GM19397 (cell line): ENCODE results near the gene SLCO2A1.

Experiments
- ATAC-seq: cut with Tn5 transposase; IDR thresholded peaks from one replicate; pipeline ENCODE4 v1.9.1; 2021; ENCODE audit warnings: mild to moderate bottlenecking, moderate library complexity; ENCODE audit not compliant: unreplicated experiment

Gene SLCO2A1

DNA sequence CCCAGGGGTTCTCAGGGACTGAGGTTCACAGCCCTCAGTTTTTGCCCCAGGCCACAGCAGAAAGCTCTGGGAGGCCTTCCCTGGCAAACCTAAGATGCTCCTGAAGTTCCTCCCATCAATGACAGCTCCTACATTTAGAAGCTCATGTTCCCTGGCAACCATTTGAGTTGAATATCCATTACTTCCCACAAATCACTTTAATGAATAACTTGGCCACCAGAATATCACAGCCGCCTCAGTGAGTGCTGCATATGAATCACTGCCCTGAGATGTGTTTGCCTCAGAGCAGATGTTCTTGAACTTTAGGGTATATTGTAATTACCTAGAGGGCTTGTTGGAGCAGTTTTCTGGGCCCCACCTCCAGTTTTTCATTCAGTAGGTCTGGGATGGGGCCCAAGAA lies 27.4 kb downstream of the SLCO2A1 start:
- no peak for ATAC-seq

DNA sequence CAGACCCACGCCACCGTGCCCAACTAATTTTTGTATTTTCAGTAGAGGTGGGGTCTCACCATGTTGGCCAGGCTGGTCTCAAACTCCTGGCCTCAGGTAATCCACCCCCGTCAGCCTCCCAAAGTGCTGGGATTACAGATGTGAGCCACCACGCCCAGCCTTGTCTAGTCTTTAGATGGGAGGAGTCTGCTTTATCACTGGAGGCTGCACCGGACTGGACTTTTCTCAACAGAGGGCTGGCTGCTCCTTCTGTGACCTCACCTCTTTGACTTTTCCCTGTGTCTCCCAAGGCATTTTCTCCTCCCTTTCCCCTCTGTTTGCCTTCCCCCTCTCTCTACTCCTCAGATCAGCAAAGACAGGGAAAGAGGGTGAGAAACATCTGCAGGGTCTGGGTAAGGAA lies 28.5 kb downstream of the SLCO2A1 start:
- ATAC-seq: no peak

DNA sequence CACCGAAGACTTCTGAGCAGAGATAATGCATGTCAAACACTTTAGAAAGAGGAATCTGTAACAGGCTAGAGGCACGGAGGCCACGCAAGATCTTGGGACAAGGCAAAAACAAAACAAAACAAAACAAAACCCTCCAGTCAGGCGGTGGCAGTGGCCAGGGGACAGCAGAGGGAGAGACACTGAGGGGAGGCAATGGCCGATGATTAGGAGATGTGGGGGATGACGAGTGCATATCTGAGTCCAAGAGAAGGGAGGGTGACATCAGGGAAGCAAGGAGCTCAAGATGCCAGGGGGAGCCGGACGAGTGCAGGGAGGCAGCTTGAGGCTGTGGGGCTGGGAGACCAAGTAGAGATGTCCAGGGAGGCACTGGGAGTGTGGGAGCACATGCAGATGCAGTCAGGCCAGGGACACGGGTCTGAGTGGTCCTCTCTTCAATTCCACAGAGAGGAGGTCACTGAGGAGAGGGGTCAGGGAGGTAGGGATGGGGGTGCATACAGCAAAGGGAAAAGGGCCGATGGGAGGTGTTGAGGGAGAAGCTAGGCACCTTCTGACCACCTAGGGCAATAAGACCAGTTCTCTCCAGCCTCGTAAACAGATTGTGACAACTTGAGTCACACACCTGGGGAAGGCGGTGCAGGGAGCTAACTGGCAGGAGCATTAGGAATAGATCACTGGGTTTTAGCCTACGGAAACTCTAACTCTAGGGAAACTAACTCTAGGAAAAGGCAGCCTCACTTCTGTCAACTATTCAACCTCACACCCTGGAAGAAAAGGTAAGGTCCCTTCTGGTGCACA lies 29.6 kb downstream of the SLCO2A1 start:
- no peak for ATAC-seq

DNA sequence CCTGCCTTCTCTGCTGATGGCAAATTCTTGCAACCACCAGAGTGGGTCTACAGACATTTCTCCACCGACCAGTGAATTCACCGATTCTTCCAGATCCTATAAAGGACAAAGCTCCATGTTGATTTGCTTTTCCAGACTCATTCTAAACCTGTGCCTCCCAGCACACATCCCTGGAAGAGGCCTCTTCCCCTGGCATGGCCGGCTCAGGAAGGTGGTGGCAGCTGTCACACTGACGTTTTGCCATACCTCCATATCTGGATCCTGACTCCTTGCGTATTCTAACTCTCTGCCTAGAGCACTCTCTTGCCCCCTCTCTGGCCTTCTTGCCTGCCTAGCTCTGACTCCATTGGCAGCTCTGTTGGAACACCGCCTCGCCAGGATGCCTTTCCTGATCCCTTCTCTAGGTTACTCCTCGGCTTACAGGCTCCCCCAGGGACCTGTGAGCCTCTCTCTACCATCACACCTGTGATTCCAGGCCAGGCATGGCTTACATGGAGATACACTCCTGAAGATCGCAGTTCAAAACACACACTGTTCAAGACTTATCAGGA lies 31.0 kb downstream of the SLCO2A1 start:
- ATAC-seq: no peak

DNA sequence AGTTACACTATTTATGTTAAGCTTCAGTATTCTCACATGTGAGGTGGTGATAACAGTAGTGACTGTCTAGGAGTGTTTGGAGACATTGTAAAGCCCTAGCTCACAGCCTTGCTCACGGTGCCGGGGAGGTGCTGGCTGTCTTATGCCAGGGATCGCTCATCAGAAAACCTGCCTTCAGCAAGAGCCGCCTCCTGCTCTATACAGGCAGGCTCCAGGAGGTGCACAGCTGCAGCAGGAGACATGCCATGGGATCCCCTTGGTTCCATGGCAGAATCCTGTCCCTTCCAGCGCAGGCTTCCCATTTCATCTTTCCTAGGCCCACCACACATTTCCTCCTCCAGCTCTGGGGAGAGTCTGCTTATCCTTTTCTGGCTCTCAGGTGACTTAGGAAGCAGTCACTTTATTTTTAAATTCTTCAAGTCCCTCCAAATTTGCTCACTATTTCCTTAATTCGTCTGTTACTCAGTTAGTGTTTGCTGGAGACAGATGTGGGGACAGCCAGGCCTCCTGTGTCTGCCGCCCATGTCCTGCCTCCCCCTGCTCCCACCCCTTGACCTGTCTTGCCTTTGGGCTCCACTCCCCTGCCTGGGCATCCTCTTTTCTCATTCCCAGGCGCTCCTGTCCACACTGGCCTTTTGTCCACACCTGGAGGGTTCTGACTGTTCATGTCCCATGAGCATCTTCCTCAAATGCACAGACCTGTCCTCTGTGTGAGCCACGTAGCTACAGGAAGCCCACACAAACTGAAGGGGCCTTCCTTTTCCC lies 31.7 kb downstream of the SLCO2A1 start:
- no peak for ATAC-seq

DNA sequence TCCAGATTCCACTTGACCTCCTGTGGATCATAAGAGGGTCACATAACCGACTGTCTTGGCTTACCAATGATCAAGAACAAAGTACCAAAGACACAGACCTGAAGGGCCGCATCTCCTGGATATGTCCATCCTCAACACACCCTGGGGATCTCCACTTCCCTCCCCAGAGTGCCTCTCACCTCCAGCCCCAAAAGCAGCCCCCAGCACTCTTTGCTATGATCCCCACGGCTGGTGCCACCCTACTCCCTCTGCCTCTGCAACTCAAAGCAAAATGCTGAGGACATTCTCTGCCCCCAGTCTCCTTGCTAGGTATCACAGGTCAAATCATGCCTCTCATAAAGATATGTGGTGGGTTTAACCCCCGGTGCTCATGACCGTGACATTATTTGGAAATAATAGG lies 32.7 kb downstream of the SLCO2A1 start:
- no peak for ATAC-seq

DNA sequence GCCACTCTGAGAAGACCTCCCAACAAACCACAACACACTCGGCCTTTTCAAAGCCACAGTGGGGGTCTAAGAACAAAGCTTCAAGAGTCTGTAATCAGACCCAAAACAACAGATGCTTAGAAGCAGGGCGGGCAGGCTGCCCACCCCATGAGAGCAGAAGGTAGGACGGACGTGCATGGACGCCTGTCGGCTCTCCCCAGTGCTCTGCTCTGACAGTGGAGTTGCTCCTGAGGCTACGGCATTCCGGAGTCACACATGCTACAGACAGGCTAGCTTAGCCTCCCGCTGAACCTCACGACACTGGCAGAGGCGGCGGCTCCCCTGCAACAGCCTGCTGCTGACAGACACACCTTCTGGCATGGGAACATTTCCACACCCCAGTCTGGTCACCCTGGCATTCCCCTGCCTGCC lies 33.5 kb downstream of the SLCO2A1 start:
- ATAC-seq: no peak

DNA sequence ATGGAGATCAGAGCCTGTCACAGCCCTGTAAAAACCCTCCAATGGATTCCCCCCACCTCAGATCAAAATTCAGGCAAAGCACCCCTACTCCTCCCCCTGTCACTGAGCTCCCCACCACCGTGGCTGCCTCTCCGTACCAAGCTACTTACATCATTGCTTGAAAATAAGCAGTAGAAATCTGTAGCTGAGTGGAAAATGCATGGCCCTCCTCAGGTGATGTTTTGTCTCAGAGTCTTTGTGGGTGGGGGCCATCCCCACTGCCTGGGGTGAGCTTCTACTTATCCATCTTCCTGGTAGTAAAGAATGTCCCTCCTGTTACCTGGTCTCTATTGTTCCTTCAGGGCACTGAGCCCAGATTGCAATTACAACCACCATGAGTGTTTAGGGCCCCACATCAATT lies 34.5 kb downstream of the SLCO2A1 start:
- ATAC-seq: no peak

DNA sequence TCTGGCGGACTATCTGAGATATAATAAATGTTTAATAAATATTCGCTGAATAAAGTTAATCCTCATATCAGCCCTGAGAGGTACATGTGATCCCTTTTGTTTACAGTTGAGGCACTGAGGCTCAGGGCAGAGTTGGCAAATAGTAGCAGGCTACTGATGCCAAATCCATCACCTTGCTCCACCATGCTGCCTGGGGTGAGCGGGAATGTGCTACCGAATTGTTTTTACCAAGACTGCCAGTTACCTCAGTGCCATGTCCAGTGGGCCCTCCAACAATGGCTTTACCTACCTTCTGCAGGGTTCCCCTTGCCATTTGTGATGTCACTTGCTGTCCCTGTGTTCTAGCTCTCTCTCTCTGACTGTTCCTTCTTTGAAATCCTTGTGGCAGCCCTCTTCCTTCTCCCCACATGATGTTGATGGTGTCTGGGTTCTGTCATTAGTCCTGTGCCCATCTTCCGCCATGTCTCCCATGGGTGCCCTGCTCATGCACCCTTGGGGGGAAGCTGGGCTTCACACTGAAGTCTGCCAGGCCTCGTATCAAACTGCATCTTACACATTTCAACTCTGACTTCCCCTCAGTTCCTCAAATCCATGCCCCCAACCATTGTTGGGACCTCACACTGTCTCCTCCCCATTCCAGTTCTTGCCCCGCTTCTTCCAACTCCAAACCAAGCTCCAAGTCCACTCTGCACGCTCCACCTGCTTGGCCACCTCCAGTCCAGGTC lies 35.4 kb downstream of the SLCO2A1 start:
- ATAC-seq: no peak

DNA sequence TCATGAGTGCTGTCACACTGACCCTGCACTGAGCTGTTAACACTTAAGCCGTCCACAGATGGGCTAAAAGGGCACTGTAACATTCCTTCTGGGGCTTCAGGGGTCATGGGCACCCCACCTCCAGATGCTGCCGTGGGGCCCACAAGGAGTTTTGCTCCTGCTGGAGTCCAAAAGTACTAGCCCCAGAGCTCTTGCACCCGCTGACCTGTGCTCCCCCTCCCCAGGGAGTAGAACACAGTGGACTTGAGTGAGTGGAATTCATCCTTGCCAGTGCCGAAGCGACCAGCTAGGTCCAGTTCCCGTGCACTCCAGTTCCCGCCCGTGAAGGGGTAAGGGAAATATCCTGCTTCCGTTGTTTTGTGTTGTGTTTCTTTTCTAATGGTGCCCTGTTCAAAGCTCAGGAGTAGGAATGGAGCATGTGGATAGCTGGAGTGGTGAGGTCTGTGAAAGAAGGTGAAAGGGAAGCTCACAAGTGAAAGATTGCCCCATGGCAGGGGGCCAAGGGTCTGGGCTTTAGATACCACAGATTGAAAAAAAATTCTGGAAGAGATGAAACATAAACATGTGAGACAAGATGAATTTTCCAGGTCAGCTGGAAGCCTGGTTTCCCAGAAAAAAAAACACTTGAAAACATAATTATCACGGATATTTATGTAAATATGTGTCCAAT lies 36.6 kb downstream of the SLCO2A1 start:
- ATAC-seq: no peak

DNA sequence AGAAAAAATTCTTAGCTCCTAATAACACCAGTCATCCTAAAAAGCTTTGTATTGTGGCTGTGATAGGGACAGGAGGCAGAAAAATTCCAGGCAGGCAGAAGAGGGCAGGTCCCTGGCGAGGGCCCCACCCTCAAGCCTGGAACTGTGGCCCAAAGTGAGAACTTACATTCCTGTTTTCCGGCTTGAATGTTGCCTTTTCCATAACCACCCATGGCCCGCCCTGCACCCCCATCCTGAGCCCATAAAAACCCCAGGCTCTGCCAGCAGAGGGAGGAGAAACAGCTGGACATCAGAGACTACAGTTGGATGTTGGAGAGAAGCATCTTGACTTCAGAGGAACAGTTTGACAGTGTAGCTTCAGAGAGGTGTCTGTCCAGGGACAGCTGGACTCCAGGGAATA lies 37.3 kb downstream of the SLCO2A1 start:
- ATAC-seq: no peak

DNA sequence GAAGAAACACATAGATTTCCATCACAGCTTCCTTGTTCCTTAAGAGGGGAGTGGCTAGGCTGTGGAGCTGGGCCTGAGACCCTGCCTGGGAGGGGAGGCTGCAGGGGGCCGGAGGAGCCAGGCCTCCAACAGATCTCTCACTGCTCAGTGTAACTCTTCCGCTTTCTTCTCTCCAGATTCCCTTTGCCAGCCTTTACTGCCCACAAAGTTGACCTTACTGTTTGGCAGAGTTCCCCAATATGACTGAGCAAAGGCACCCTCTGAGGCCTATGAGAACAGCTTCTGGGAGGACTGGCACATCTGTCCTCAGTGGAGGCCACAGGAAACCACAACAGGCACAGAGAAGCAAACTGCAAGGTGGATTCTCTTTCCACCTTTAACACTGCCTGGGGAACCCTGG lies 38.1 kb downstream of the SLCO2A1 start:
- no peak for ATAC-seq

DNA sequence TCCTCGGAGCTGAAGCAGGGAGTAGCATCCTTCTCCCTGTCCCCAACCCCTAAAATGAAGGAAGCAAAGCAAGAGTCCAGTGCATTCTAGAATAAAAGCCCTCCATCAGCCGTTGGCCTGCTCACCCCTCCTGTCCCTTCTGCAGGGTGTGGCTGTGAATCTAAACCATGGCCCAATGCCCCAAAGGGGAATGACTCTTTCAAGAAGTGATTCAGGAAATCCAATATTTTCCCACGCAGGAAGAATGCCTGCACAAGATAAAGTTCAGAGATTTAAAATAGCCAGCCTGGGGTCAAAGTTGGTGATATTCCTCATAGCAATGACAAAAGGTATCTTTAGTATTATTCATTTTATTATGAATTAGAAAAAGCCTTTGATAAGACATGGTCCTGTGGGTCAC lies 38.5 kb downstream of the SLCO2A1 start:
- no peak for ATAC-seq

DNA sequence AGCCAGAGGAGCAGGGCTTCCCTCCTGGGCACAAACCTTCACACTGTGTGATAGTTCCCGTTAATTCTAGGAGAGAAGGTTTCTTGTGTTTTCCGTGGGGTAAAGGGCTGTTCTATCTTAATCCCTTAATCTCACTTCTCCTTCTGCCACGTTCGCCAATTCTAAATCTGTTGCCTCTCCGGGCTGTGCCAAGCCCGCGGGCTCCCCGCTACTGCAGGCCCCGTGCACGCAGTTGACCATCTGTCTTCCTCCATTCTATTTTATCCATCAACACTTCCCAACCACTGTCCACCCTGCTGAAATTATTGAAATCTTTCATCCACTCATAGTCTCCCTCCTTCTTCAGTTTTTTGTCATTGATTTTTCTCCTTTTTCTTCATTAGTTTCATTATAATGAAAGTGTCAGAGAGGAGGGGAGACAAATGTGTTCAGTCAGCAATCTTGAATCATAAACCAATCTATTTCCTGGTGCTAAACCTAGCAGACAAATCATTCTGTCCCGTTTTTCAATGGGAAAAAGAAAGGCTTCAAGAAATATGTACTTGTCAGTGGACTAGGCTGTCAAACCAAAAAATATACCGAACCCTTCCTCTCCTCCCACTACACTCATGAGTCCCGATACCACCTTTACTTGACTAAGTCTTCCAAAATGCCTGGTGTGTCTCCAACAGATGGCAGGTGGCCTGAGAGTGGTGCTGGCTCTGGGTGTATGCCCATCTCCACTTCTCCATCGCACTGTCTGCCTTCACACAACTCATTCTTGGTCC lies 39.6 kb downstream of the SLCO2A1 start:
- no peak for ATAC-seq

DNA sequence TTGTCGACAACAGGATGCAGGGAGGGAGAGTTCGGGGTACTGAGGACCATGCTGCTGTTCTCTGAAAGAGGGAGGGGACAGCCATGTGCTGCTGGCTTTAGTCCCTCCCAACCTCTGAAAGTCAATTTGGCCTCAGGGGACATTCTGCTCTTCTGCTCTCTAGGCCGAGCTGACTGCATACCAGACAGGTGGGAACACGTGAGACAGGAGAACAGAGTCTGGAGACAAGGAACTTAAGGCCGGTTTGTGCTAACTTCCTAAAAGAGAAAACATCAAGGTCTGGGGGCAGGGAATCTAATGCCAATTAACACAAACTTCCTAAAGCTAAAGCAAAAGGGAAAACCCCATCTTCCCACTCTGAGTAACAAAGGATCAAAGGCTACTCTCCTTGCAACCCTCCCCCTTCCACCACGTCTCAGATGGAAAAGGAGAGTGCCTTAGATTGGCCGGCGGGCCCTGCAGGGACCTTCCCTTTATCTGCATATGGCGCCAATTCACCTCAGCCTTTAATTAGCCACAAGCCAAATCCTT lies 41.0 kb downstream of the SLCO2A1 start:
- no peak for ATAC-seq

DNA sequence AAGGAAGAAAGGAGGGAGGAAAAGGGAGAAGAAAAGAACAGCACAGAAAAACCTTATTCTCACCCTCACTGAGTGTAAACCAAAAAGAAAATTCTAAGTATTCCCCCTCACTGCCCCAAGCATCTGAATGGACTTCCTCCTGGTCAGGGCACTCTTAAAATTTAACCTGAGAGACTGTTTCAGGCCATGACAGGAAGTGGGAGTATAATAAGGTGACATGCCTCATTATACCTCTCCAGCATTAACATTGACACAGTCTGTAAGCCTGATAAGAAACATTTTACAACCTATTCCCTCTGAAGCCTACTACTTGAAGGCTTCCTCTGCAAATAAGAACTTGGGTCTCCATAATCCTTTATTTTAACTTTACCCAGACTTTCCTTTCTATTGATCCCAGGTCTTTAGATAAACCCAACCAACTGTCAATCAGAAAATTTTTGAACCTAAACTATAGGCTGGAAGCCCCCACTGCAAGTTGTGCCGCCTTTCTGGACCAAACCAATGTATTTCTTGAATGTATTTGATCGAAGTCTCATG lies 41.7 kb downstream of the SLCO2A1 start:
- ATAC-seq: no peak

DNA sequence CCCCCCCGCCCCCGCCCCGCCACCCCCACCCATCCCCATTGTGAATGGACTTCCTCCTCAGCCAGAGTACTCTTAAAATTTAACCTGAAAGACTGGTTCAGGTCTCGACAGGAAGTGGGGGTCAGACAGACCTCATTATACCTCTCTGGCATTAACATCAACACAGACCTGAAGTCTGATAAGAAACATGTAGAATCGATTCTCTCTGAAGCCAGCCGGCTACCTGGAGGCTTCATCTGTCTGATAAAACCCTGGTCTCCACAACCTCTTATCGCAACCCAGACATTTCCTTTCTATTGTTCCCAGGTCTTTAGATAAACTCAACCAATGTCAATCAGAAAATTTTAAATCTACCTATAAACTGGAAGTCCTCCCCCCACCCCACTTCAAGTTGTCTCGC lies 42.6 kb downstream of the SLCO2A1 start:
- no peak for ATAC-seq

DNA sequence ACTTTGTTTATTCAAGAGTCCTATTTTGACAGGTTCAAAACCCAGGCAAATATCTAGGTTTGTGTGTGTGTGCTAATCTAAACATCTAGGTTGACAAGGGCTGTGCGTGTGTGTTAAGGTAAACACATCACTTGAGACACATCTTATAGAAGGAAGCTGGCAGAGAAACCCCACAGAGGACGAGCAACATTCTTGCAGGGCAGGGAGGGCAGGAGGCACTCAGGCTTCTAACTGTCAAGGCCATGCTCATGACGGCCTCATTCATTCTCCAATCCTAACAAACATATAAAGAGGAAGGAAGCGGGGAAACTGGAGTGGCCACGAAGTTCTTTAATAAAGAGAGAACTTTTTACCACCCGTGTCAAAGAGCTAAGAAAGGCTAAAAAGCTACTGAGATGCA lies 43.4 kb downstream of the SLCO2A1 start:
- ATAC-seq: no peak

DNA sequence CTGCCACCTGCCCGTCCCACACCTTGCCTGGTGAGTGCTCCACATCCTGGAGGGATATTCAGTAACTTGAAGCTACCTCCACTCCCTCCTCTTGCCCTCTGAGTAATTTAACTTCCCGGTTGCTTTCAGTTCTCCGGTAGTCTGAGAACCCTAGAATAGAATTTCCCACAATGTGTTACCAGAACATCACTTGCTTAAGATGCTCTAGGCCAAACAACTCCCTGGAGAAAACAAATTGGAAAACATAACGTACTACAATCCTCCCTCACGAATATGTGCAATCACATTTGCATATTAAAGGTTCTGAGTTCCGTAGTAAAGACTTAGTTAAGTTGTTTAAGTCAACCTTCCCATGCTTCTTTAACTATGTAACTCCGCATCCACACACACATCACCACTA lies 44.8 kb downstream of the SLCO2A1 start:
- ATAC-seq: no peak
